Esophagus muscularis mucosa (tissue), 3 donors: ENCODE results near the gene POLE3.

Experiments used
- CTCF ChIP-seq, 3 experiments: fragments of 200-600 bp in 2 of 3; fragments of 450-650 bp in 1 of 3; sonication (generic) in 2 of 3; IDR thresholded peaks; one replicate each; pipeline ENCODE4 v1.5.1; 2017 to 2019; ENCODE audit warnings: antibody characterized with exemption in 3 of 3, mild to moderate bottlenecking in 2 of 3, moderate library complexity in 1 of 3
- POLR2A ChIP-seq: fragments of 450-650 bp; IDR thresholded peaks from one replicate; pipeline ENCODE4 v1.6.1; 2017; ENCODE audit warnings: antibody characterized with exemption, moderate library complexity, mild to moderate bottlenecking, low read depth
- POLR2AphosphoS5 ChIP-seq, 2 donors: sonication (generic); formaldehyde crosslinking; IDR thresholded peaks; one replicate each; pipeline ENCODE4 v1.6.1; 2017; ENCODE audit warnings: antibody characterized with exemption in 2 of 2

- TF ChIP-seq POLR2A (no peak), CTCF (IDR thresholded peaks at IDR 0.05) (no peak), POLR2AphosphoS5 (IDR thresholded peaks at IDR 0.05) (no peak)
Measured at GRCh38 chr9:113426701-113427100, 16.2 kb upstream of the POLE3 start.
